NCI-H69 (cell line): ENCODE results near the gene SLC9A5.

Experiments
- DNase-seq: peaks from one replicate; lab custom pipeline; 2025; lab: John Stamatoyannopoulos, UW

SLC9A5 gene

GRCh38 chr16:67310561-67310960, 61.8 kb downstream of the SLC9A5 start:
- DNase-seq = no peak

DNA sequence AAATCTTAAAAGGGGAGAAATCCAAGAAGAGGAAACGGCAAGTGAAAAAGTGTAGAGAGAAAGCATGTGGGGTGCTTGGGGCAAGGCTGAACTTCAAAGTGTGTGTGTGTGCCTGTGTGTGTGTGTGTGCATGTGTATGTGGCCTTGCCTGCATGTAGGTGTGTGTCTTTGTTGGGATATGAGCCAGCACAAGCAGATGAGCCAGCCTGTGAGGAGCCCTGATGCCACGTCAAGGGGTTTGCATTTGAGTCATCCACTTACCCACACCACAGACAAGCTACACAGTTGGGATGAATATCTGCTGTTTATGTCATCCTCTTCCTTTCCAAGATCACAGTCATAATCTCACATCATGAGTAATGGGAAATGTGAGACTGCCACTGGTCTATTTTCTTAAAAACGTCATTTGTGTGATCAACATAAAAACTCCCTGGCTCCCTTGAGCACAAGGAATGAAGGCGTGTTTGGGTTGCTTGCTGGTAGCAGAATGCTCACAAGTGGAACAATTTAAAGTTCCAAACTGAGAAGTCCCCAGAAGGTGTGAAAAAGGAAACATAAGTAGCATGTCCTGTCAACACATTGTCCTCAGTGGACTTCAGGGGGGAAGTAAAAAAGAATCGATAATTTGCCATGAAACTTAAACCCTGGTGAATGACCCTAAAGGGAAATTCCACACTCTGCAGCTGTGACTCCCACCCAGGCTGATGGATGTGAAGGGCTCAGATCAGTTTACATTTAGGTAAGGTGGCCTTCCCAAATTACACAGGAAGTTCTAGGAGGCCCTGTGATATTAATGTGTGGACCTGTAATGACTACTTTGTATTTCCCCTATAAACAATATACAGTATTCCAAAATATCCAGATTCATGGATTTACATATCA, 63.1 kb downstream of the SLC9A5 start:
- DNase-seq = no peak

- DNase-seq = no peak
Measured at GRCh38 chr16:67312719-67313118, 63.9 kb downstream of the SLC9A5 start.

- DNase-seq = no peak
Measured at GRCh38 chr16:67317853-67318252, 69.1 kb downstream of the SLC9A5 start.
